ENCODE data around the gene TUB. TPM values are rescaled to one million over a fixed set of nuclear protein-coding genes. Genes with fewer than 3 reads are reported as not detected.

Gene TUB
- polyA plus RNA-seq, 3 donors = not detected

DNA sequence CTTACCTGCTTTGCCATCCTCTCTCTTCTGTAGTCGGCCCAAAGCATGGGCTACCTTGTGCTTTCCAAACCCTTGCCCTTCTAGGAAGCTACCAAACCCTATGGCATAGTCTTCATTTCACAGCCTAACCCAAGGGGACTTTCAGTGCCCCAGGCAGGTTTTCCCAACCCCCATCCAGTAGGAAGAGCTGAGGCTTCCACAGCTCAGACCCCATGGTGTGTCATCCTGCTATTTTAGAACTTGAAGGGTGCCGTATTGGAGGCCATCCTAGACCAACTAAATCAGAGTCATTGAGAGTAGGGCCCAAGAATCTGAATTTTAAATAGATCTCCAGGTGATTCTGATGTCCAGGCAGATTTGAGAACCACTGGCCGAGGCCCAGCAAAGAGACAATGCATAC is 31.9 kb upstream of the TUB start:
- DNase-seq = no peak
- no peaks in the 10 kb centered on the region for H3K36me3 Mint-ChIP-seq
- no peaks in the 10 kb centered on the region for H3K4me1 Mint-ChIP-seq
- Histone ChIP-seq H3K4me3 (replicated peaks in 1 of 3; ENCODE audit: low read depth in 2 of 3, low read length in 3 of 3) (no peak overlapping the region), H3K9me3 (replicated peaks in 1 of 2; ENCODE audit: control insufficient read depth in 1 of 2, insufficient read depth in 1 of 2, low read length in 2 of 2) (no peaks in the 10 kb centered on the region), H3K27ac (ENCODE audit: low read depth in 1 of 2, low read length in 2 of 2) (no peak overlapping the region), H3K4me1 (ENCODE audit: control insufficient read depth in 1 of 2, insufficient read depth in 2 of 2, low read length in 2 of 2) (no peaks in the 10 kb centered on the region), H3K4me2 (replicated peaks; ENCODE audit: extremely low read depth, low read length, poor library complexity, severe bottlenecking) (no peak overlapping the region), H4K20me1 (ENCODE audit: insufficient read depth, low read length) (no peaks in the 10 kb centered on the region), H3K27me3 (ENCODE audit: control insufficient read depth in 2 of 2, insufficient read depth in 2 of 2, low read length in 2 of 2) (peaks cover 0 to 14% of the 10 kb centered on the region in 2 donors), H3K79me2 (ENCODE audit: insufficient read depth, low read length) (no peaks in the 10 kb centered on the region), H3K36me3 (replicated peaks in 1 of 2; ENCODE audit: control insufficient read depth in 1 of 2, insufficient read depth in 2 of 2, low read length in 2 of 2) (no peaks in the 10 kb centered on the region), H2AFZ (ENCODE audit: insufficient read depth, low read depth, low read length, poor library complexity, severe bottlenecking) (no peak overlapping the region), H3K9ac (ENCODE audit: insufficient read depth, low read length, poor library complexity, severe bottlenecking) (no peak overlapping the region)
- H3K4me3 Mint-ChIP-seq = no peak overlapping the region
- TF ChIP-seq CTCF (IDR thresholded peaks at IDR 0.05) = no peak
- no peak overlapping the region for H3K27ac Mint-ChIP-seq
- H3K27me3 Mint-ChIP-seq (ENCODE audit: low read depth in 3 of 3) = peaks cover 8 to 17% (median 16%) of the 10 kb centered on the region in 3 donors
- H3K9me3 Mint-ChIP-seq = peaks cover 0 to 2% (median 0%) of the 10 kb centered on the region in 7 donors
- intact Hi-C loops (cut with micrococcal nuclease) = no loop called here
- WGBS (ENCODE audit: insufficient coverage) = 92% methylated on average over 2 of the region's 3 CpGs

- Mint-ChIP-seq H3K9me3 (peaks cover 0 to 2% (median 0%) of the 10 kb centered on the region in 7 donors), H3K4me1 (no peaks in the 10 kb centered on the region), H3K27me3 (ENCODE audit: low read depth in 3 of 3) (peaks cover 0 to 5% (median 2%) of the 10 kb centered on the region in 3 donors), H3K27ac (peak overlapping the region in 1 of 7 donors; percentile 68), H3K4me3 (no peak overlapping the region), H3K36me3 (no peaks in the 10 kb centered on the region)
- no peak overlapping the region for H3K9ac ChIP-seq (ENCODE audit: insufficient read depth, low read length, poor library complexity, severe bottlenecking)
- no peaks in the 10 kb centered on the region for H3K79me2 ChIP-seq (ENCODE audit: insufficient read depth, low read length)
- no peak overlapping the region for H3K4me3 ChIP-seq (replicated peaks in 1 of 3; ENCODE audit: low read depth in 2 of 3, low read length in 3 of 3)
- no peak for TF ChIP-seq CTCF (IDR thresholded peaks at IDR 0.05)
- no peak for DNase-seq
- H4K20me1 ChIP-seq (ENCODE audit: insufficient read depth, low read length) = no peaks in the 10 kb centered on the region
- no peak overlapping the region for H3K27ac ChIP-seq (ENCODE audit: low read depth in 1 of 2, low read length in 2 of 2)
- H3K4me2 ChIP-seq (replicated peaks; ENCODE audit: extremely low read depth, low read length, poor library complexity, severe bottlenecking) = no peak overlapping the region
- 74% methylated on average over 6 of the region's 7 CpGs for WGBS (ENCODE audit: insufficient coverage)
- H2AFZ ChIP-seq (ENCODE audit: insufficient read depth, low read depth, low read length, poor library complexity, severe bottlenecking) = no peak overlapping the region
- H3K9me3 ChIP-seq (replicated peaks in 1 of 2; ENCODE audit: control insufficient read depth in 1 of 2, insufficient read depth in 1 of 2, low read length in 2 of 2) = no peaks in the 10 kb centered on the region
- no peaks in the 10 kb centered on the region for H3K36me3 ChIP-seq (replicated peaks in 1 of 2; ENCODE audit: control insufficient read depth in 1 of 2, insufficient read depth in 2 of 2, low read length in 2 of 2)
- no peaks in the 10 kb centered on the region for H3K4me1 ChIP-seq (ENCODE audit: control insufficient read depth in 1 of 2, insufficient read depth in 2 of 2, low read length in 2 of 2)
- H3K27me3 ChIP-seq (ENCODE audit: control insufficient read depth in 2 of 2, insufficient read depth in 2 of 2, low read length in 2 of 2) = peaks cover 0 to 3% of the 10 kb centered on the region in 2 donors
- intact Hi-C loops (cut with micrococcal nuclease) = no loop called here
Observed at GRCh38 chr11:8055091-8055835, 25.7 kb upstream of the TUB start.

Measured in CD14-positive monocyte (primary cell).